ENCODE data around the gene OTOF. TPM values are rescaled to one million over a fixed set of nuclear protein-coding genes. Genes with fewer than 3 reads are reported as not detected.

The OTOF gene
- total and polyA plus RNA-seq, 2 experiments from 2014 or later: 0.21 to 0.23 TPM

DNA sequence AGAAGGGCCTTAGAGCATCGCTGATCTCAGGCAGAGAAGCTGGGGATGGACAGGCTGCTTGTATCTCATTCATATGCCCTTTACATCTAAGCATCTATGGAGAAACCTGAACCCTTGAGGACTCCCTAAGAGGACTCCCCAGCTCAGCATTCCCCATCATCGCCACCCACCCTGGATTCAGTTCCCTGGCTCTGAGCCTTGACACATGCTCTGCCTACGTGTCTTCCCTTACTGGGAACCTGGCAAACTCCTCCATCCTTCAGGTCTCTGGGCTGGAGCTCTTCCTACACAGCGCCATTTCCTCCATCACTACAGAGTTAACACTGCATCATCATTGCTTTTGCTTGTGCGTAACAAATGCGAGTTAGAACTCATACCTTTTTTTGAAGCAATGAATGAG, 31.2 kb upstream of the OTOF start:
- Histone ChIP-seq H3K4me2 (no peak overlapping the region), H4K20me1 (replicated peaks; ENCODE audit: insufficient read depth) (no peaks in the 10 kb centered on the region), H3K36me3 (ENCODE audit: insufficient read depth) (no peaks in the 10 kb centered on the region), H2AFZ (no peak overlapping the region), H3K27ac (ENCODE audit: low read depth) (no peak overlapping the region), H3K4me3 (no peak overlapping the region), H3F3A (replicated peaks; ENCODE audit: low read depth) (no peaks in the 10 kb centered on the region), H3K9me2 (ENCODE audit: insufficient read depth) (no peaks in the 10 kb centered on the region), H3K4me1 (ENCODE audit: insufficient read depth) (no peaks in the 10 kb centered on the region), H3K79me2 (replicated peaks; ENCODE audit: insufficient read depth) (no peaks in the 10 kb centered on the region), H3K27me3 (ENCODE audit: insufficient read depth) (peaks cover 10% of the 10 kb centered on the region)
- H3K9me3 Mint-ChIP-seq: no peaks in the 10 kb centered on the region
- no peak for DNase-seq (ENCODE audit: low spot score)
- peaks cover 11% of the 10 kb centered on the region for H3K4me1 Mint-ChIP-seq
- no peak overlapping the region for H3K27ac Mint-ChIP-seq
- no peak for ATAC-seq
- H3K36me3 Mint-ChIP-seq (ENCODE audit: low read depth): no peaks in the 10 kb centered on the region
- peaks cover 6% of the 10 kb centered on the region for H3K27me3 Mint-ChIP-seq (ENCODE audit: insufficient read depth, low read depth, poor library complexity)
- TF ChIP-seq, protein P1, sequence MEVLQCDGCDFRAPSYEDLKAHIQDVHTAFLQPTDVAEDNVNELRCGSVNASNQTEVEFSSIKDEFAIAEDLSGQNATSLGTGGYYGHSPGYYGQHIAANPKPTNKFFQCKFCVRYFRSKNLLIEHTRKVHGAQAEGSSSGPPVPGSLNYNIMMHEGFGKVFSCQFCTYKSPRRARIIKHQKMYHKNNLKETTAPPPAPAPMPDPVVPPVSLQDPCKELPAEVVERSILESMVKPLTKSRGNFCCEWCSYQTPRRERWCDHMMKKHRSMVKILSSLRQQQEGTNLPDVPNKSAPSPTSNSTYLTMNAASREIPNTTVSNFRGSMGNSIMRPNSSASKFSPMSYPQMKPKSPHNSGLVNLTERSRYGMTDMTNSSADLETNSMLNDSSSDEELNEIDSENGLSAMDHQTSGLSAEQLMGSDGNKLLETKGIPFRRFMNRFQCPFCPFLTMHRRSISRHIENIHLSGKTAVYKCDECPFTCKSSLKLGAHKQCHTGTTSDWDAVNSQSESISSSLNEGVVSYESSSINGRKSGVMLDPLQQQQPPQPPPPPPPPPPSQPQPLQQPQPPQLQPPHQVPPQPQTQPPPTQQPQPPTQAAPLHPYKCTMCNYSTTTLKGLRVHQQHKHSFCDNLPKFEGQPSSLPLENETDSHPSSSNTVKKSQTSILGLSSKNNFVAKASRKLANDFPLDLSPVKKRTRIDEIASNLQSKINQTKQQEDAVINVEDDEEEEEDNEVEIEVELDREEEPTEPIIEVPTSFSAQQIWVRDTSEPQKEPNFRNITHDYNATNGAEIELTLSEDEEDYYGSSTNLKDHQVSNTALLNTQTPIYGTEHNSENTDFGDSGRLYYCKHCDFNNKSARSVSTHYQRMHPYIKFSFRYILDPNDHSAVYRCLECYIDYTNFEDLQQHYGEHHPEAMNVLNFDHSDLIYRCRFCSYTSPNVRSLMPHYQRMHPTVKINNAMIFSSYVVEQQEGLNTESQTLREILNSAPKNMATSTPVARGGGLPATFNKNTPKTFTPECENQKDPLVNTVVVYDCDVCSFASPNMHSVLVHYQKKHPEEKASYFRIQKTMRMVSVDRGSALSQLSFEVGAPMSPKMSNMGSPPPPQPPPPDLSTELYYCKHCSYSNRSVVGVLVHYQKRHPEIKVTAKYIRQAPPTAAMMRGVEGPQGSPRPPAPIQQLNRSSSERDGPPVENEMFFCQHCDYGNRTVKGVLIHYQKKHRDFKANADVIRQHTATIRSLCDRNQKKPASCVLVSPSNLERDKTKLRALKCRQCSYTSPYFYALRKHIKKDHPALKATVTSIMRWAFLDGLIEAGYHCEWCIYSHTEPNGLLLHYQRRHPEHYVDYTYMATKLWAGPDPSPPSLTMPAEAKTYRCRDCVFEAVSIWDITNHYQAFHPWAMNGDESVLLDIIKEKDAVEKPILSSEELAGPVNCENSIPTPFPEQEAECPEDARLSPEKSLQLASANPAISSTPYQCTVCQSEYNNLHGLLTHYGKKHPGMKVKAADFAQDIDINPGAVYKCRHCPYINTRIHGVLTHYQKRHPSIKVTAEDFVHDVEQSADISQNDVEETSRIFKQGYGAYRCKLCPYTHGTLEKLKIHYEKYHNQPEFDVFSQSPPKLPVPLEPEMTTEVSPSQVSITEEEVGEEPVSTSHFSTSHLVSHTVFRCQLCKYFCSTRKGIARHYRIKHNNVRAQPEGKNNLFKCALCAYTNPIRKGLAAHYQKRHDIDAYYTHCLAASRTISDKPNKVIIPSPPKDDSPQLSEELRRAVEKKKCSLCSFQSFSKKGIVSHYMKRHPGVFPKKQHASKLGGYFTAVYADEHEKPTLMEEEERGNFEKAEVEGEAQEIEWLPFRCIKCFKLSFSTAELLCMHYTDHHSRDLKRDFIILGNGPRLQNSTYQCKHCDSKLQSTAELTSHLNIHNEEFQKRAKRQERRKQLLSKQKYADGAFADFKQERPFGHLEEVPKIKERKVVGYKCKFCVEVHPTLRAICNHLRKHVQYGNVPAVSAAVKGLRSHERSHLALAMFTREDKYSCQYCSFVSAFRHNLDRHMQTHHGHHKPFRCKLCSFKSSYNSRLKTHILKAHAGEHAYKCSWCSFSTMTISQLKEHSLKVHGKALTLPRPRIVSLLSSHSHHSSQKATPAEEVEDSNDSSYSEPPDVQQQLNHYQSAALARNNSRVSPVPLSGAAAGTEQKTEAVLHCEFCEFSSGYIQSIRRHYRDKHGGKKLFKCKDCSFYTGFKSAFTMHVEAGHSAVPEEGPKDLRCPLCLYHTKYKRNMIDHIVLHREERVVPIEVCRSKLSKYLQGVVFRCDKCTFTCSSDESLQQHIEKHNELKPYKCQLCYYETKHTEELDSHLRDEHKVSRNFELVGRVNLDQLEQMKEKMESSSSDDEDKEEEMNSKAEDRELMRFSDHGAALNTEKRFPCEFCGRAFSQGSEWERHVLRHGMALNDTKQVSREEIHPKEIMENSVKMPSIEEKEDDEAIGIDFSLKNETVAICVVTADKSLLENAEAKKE (CRISPR knock-in tag; IDR thresholded peaks at IDR 0.05): no peak
- TF ChIP-seq JUNB (IDR thresholded peaks at IDR 0.05; ENCODE audit: unreplicated experiment): no peak
- H3K4me3 Mint-ChIP-seq: no peak overlapping the region

DNA sequence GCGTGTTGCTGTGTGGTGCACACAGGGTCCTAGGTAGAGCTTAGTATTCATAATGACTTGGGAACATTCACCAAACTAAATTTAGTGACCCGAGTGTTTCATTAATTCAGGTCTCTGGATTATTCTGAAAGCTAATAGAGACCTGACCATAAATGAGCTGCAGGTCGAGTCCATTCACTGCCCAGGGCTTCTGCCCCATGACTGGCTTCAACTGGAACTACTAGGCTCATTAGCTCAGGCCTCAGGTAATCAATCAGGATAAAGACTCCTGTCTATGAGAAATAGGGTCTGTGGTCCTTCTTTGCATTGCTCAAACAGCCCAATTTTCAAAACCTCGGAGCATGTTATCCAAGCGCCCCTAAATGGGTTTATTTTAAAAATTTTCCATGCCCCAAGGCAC, 30.0 kb upstream of the OTOF start:
- Mint-ChIP-seq H3K36me3 (ENCODE audit: low read depth) (no peaks in the 10 kb centered on the region), H3K4me1 (peaks cover 17% of the 10 kb centered on the region), H3K27ac (no peak overlapping the region), H3K4me3 (no peak overlapping the region), H3K27me3 (ENCODE audit: insufficient read depth, low read depth, poor library complexity) (peaks cover 11% of the 10 kb centered on the region), H3K9me3 (no peaks in the 10 kb centered on the region; the same call in 2 of the 3 replicates)
- Histone ChIP-seq H3K4me1 (ENCODE audit: insufficient read depth) (peaks cover under 1% of the 10 kb centered on the region; the same call in 1 of the 2 replicates), H3K27me3 (ENCODE audit: insufficient read depth) (peaks cover 15% of the 10 kb centered on the region), H3K79me2 (replicated peaks; ENCODE audit: insufficient read depth) (no peaks in the 10 kb centered on the region), H3K4me3 (no peak overlapping the region), H3K36me3 (ENCODE audit: insufficient read depth) (no peaks in the 10 kb centered on the region), H3K9me2 (ENCODE audit: insufficient read depth) (no peaks in the 10 kb centered on the region), H2AFZ (no peak overlapping the region), H4K20me1 (replicated peaks; ENCODE audit: insufficient read depth) (no peaks in the 10 kb centered on the region), H3F3A (replicated peaks; ENCODE audit: low read depth) (no peaks in the 10 kb centered on the region), H3K4me2 (no peak overlapping the region), H3K27ac (ENCODE audit: low read depth) (no peak overlapping the region)
- DNase-seq (ENCODE audit: low spot score): no peak
- no peak for ATAC-seq
- TF ChIP-seq JUNB (IDR thresholded peaks at IDR 0.05; ENCODE audit: unreplicated experiment): no peak
- TF ChIP-seq, protein P1 (CRISPR knock-in tag; IDR thresholded peaks at IDR 0.05): no peak
- TF ChIP-seq EZH2phosphoT487 (IDR thresholded peaks at IDR 0.05; ENCODE audit: unreplicated experiment): no peak
- TF ChIP-seq EZH2 (IDR thresholded peaks at IDR 0.05; ENCODE audit: low read depth, unreplicated experiment): no peak

Data from GM23338 (cell line).